CD4-positive, alpha-beta T cell treated with Interleukin-4 for 4 hours (primary cell): ENCODE results near the gene METTL23.
A peak's percentile ranks its signal among the peaks of the same experiment; 100 is the strongest.
"Not testable (repeated sequence)": the region's sequence is repeated elsewhere in the genome, so short reads cannot be mapped to it uniquely, and the experiment has no call there.

Experiments
- DNase-seq: peaks from one replicate; pipeline ENCODE4 v3.0.0-alpha.2; 2020

METTL23 gene

GRCh38 chr17:76695059-76695831 is 31.4 kb upstream of the METTL23 start:
- no peak for DNase-seq

GRCh38 chr17:76696763-76697701 is 29.6 kb upstream of the METTL23 start:
- no peak for DNase-seq

- no peak for DNase-seq
Observed at GRCh38 chr17:76697702-76698465, 28.8 kb upstream of the METTL23 start.

GRCh38 chr17:76698466-76698977 is 28.1 kb upstream of the METTL23 start:
- DNase-seq = not testable (repeated sequence)

GRCh38 chr17:76700270-76700616 is 26.4 kb upstream of the METTL23 start:
- no peak for DNase-seq

GRCh38 chr17:76700617-76701470 is 25.8 kb upstream of the METTL23 start:
- no peak for DNase-seq

GRCh38 chr17:76701471-76701967 is 25.1 kb upstream of the METTL23 start:
- no peak for DNase-seq

GRCh38 chr17:76702076-76702475 is 24.6 kb upstream of the METTL23 start:
- no peak for DNase-seq

GRCh38 chr17:76702941-76703637 is 23.6 kb upstream of the METTL23 start:
- no peak for DNase-seq

- no peak for DNase-seq
Observed at GRCh38 chr17:76704805-76705204, 21.8 kb upstream of the METTL23 start.

GRCh38 chr17:76706817-76707216 is 19.8 kb upstream of the METTL23 start:
- DNase-seq = no peak

- DNase-seq = no peak
Observed at GRCh38 chr17:76707985-76708807, 18.4 kb upstream of the METTL23 start.

- DNase-seq = no peak
Observed at GRCh38 chr17:76709077-76709950, 17.3 kb upstream of the METTL23 start.

GRCh38 chr17:76709951-76710862 is 16.4 kb upstream of the METTL23 start:
- DNase-seq = not testable (repeated sequence)

- DNase-seq = peak; percentile 45
Observed at GRCh38 chr17:76710863-76711611, 15.6 kb upstream of the METTL23 start, which contains the start of gene MXRA7. TSS of gene MXRA7 (minus strand) at chr17:76710965. CDS start at chr17:76710946, 19 bp downstream.

GRCh38 chr17:76712321-76712720 is 14.3 kb upstream of the METTL23 start:
- DNase-seq = not testable (repeated sequence)

- no peak for DNase-seq
Observed at GRCh38 chr17:76713765-76714164, 12.9 kb upstream of the METTL23 start.
